NB4 (cell line): ENCODE measurements around the gene PARM1.
A peak's percentile ranks its signal among the peaks of the same experiment; 100 is the strongest.

ENCODE experiments used
- DNase-seq: peaks from one replicate; pipeline ENCODE4 v3.0.0; 2010; ENCODE audit warnings: low read depth
- H3K4me3 ChIP-seq: one replicate; pipeline ENCODE4 v1.5.1; 2011; ENCODE audit warnings: mild to moderate bottlenecking, low read depth, low read length, moderate library complexity
- CTCF ChIP-seq: IDR thresholded peaks from one replicate; pipeline ENCODE4 v1.5.1; 2012; ENCODE audit warnings: low read depth, low read length
- MAX ChIP-seq: IDR thresholded peaks from 2 replicates; pipeline ENCODE4 v1.6.1; 2011; ENCODE audit warnings: low read depth, low read length
- MYC ChIP-seq: IDR thresholded peaks from 2 replicates; pipeline ENCODE4 v1.6.1; 2011; ENCODE audit warnings: low read depth, low read length
- POLR2A ChIP-seq: IDR thresholded peaks from 2 replicates; pipeline ENCODE4 v1.6.1; 2011; ENCODE audit warnings: mild to moderate bottlenecking; ENCODE audit not compliant: insufficient read length; ENCODE audit errors: extremely low read depth

The PARM1 gene

GRCh38 chr4:74968456-74969164 lies 35.7 kb downstream of the PARM1 start:
- no peak overlapping the region for H3K4me3 ChIP-seq
- peak; percentile 16 for DNase-seq
- TF ChIP-seq CTCF (no peak), MAX (no peak), MYC (no peak), POLR2A (no peak)

DNA sequence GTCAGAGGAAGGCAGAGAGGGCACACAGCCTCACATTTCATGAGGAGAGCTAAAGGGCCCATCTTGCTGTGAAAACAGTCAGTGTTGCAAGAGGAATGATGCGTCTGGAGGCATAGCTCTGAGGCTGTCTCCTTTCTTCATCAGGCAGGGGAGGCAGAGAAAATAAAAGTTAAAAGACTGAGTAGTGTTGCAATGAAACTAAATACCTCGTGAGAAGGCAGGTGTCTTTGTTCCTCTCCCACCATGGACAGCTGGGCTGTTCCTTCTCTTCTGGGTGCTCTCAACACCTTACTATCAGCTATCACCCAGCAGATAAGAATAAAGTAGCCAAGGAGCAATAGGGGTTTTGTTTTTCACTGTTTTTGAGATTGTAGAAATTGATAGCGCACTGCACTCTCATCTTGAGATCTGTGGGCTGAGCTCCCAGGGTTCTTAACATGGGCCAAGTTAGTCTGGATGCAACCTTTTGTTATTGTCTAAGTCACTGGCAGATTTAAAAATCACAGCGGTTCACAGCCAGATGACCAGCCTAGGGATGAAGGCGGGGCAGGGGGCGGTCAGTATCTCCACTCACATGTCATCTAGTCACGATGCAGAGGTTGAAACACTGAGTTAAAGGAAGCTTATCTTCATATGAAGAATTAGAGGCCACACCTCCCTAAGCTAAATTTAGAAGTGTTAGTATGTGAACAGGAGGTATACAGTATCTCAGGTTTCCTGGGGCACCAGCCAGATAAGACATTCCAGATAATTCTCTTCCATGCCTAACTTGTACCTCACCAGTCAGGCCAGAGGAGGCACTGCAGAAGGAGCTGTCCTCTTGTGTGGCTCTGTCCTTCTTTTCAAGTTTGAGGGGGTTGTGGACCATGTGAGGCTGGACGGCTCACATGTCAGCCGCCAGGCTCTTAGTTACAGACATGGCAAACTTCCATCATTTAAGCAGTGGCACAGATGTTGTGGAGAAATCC lies 36.9 kb downstream of the PARM1 start:
- DNase-seq, result no peak
- no peak overlapping the region for H3K4me3 ChIP-seq
- TF ChIP-seq POLR2A, result no peak
- TF ChIP-seq MAX, result no peak
- no peak for TF ChIP-seq CTCF
- TF ChIP-seq MYC, result no peak

DNA sequence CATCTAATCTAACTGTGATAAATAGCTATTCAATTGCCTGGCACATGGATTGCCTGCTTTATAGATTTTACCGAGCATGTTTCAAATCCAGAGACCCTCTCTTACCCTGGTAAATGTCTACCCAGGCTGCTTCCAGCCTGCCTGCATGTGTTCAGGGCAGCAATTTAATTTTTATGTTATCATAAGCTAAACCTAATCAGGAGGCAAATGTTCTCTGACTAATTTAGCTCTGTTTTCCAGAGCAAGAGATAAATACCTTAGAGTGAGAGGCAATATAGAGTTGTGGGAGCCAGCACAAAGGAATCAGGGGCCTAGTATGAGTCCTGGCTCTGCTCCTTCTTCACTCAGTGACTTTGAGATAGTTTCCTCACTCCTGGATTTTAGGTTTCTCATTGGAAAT lies 37.7 kb downstream of the PARM1 start:
- TF ChIP-seq MAX, result no peak
- no peak for TF ChIP-seq POLR2A
- TF ChIP-seq CTCF, result no peak
- TF ChIP-seq MYC, result no peak
- no peak for DNase-seq
- no peak overlapping the region for H3K4me3 ChIP-seq

GRCh38 chr4:74971862-74972261 lies 38.9 kb downstream of the PARM1 start:
- TF ChIP-seq POLR2A, result no peak
- no peak for TF ChIP-seq MYC
- no peak for TF ChIP-seq CTCF
- TF ChIP-seq MAX, result no peak

DNA sequence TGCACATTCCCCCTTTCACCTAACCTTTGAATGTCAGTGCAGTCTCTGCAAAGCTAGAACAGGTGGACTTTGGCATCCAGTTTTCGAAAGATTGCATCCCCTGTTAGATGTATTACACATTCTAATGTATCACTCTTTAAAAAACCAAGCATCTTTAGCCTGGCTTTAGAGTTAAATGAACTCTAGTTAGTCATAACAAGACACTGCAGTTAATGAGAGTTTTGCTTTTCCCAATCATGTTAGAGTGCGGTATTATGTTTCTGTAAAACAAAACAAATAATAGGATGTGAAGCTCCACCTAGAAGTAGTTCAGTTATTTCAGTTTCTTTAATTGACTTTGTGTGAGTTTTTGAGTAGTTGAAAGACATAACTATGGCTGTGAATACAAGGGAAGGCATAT lies 42.2 kb downstream of the PARM1 start:
- no peak for DNase-seq
- H3K4me3 ChIP-seq, result no peak overlapping the region
- TF ChIP-seq CTCF (no peak), POLR2A (no peak), MYC (no peak), MAX (no peak)

More at GRCh38 chr4:74971862-74972261, 38.9 kb downstream of the PARM1 start:
- no peak overlapping the region for H3K4me3 ChIP-seq
- DNase-seq, result no peak
